HepG2 (cell line): Measurements from ENCODE around the gene MIGA2. TPM values are rescaled to one million over a fixed set of nuclear protein-coding genes. Genes with fewer than 3 reads are reported as not detected.
A peak's percentile ranks its signal among the peaks of the same experiment; 100 is the strongest.

ENCODE experiments used
- ATAC-seq: fragments of 200-7000 bp; cut with Tn5 transposase; 3 replicates; pipeline ENCODE4 v1.9.1; 2020; ENCODE audit warnings: mild to moderate bottlenecking, moderate library complexity
- BruUV-seq: library from RNA; stranded (reverse); fragments of 400-500 nt; replicated peaks from 2 replicates; lab custom pipeline; 2021; lab: Mats Ljungman, UMichigan
- CTCF ChIA-PET: fragments of 300-600 bp; formaldehyde crosslinking; extraction: SDS; loops from one replicate; lab custom pipeline; 2021; ENCODE audit warnings: low total read pairs, inconsistent platforms, low intra/inter-chr PET ratio; lab: Yijun Ruan, JAX
- POLR2A ChIA-PET: fragments of 350-600 bp; sonication (Branson Sonifier 250); formaldehyde crosslinking; loops from one replicate; lab custom pipeline; 2020; ENCODE audit warnings: antibody characterized with exemption, inconsistent platforms; lab: Yijun Ruan, JAX
- DNase-seq: peaks from one replicate; pipeline ENCODE4 v3.0.0-alpha.2; 2015; ENCODE audit warnings: low spot score
- FAIRE-seq: peaks from 3 replicates; lab custom pipeline; 2011; peaks lifted over from hg19 to GRCh38; lab: Jason Lieb, UNC
- H2AFZ ChIP-seq: one replicate; pipeline ENCODE4 v1.6.1; 2011; ENCODE audit warnings: low read length, inconsistent platforms
- H3K27ac ChIP-seq: fragments of 300-600 bp; 3 replicates; pipeline ENCODE4 v1.8.0; 2011; ENCODE audit warnings: mixed run types, mild to moderate bottlenecking, mixed read lengths, low read length, inconsistent platforms; ENCODE audit not compliant: insufficient read depth; ENCODE audit errors: extremely low read length
- H3K27me3 ChIP-seq, 2 experiments: fragments of 200-600 bp in 1 of 2; 2 replicates in 1 of 2; 3 replicates in 1 of 2; pipeline versions ENCODE4 v1.6.0 to v1.8.0; 2011; ENCODE audit warnings: low read length in 2 of 2, mild to moderate bottlenecking in 2 of 2, moderate library complexity in 2 of 2, inconsistent platforms in 1 of 2; ENCODE audit not compliant: insufficient read depth in 2 of 2, control insufficient read depth in 1 of 2
- H3K36me3 ChIP-seq, 2 experiments: fragments of 200-600 bp in 1 of 2; replicated peaks in 1 of 2; 2 replicates in 1 of 2; 3 replicates in 1 of 2; pipeline versions ENCODE4 v1.5.1 to v1.8.0; 2011; ENCODE audit warnings: low read length in 2 of 2, inconsistent platforms in 1 of 2; ENCODE audit not compliant: insufficient read depth in 2 of 2, control insufficient read depth in 1 of 2
- H3K4me1 ChIP-seq: 2 replicates; pipeline ENCODE4 v1.5.1; 2012; ENCODE audit warnings: low read length, inconsistent platforms; ENCODE audit not compliant: insufficient read depth
- H3K4me2 ChIP-seq: 2 replicates; pipeline ENCODE4 v1.6.0; 2011; ENCODE audit warnings: low read depth, low read length, inconsistent platforms
- H3K4me3 ChIP-seq, 3 experiments: fragments of 200-600 bp in 1 of 3; sonication (generic), shearing (Covaris generic) in 1 of 3; replicated peaks in 1 of 3; 2 replicates each; pipeline ENCODE4 v1.5.1; 2011 to 2016; ENCODE audit warnings: low read length in 3 of 3, inconsistent platforms in 2 of 3, low read depth in 2 of 3, mild to moderate bottlenecking in 2 of 3, control low read depth in 1 of 3, mixed read lengths in 1 of 3; ENCODE audit not compliant: insufficient read depth in 1 of 3
- H3K79me2 ChIP-seq: one replicate; pipeline ENCODE4 v1.6.1; 2011; ENCODE audit warnings: low read length, inconsistent platforms; ENCODE audit not compliant: insufficient read depth
- H3K9ac ChIP-seq: 2 replicates; pipeline ENCODE4 v1.6.0; 2011; ENCODE audit warnings: mild to moderate bottlenecking, low read depth, low read length, inconsistent platforms; ENCODE audit not compliant: insufficient read depth
- H3K9me3 ChIP-seq: 2 replicates; pipeline ENCODE4 v1.5.1; 2012; ENCODE audit warnings: mild to moderate bottlenecking, low read length
- H4K20me1 ChIP-seq: 2 replicates; pipeline ENCODE4 v1.6.0; 2011; ENCODE audit warnings: inconsistent platforms, mild to moderate bottlenecking, low read length, moderate library complexity; ENCODE audit not compliant: insufficient read depth
- CREM ChIP-seq, 2 experiments: sonication (generic) in 1 of 2; formaldehyde crosslinking in 1 of 2; IDR thresholded peaks; 2 replicates each; pipeline versions ENCODE4 v1.4.0 to v1.6.1; 2016 to 2020; ENCODE audit warnings: antibody characterized with exemption in 1 of 2, mild to moderate bottlenecking in 1 of 2, missing genetic modification reagents in 1 of 2
- EZH2 ChIP-seq: conservative IDR thresholded peaks from 2 replicates; pipeline ENCODE4 v1.6.1; 2012; ENCODE audit warnings: mild to moderate bottlenecking, low read depth, low read length, moderate library complexity
- FOXJ3 ChIP-seq: sonication (generic); formaldehyde crosslinking; IDR thresholded peaks from 2 replicates; pipeline ENCODE4 v1.4.0; 2020; ENCODE audit warnings: missing genetic modification reagents, mild to moderate bottlenecking, borderline replicate concordance
- HIC2 ChIP-seq: sonication (generic); formaldehyde crosslinking; IDR thresholded peaks from 2 replicates; pipeline ENCODE4 v1.9.0; 2022; ENCODE audit warnings: low read depth, missing genetic modification reagents
- HMGXB4 ChIP-seq, 2 experiments: sonication (generic) in 1 of 2; formaldehyde crosslinking in 1 of 2; IDR thresholded peaks; 2 replicates each; pipeline versions ENCODE4 v1.4.0 to v1.6.1; 2018 to 2020; ENCODE audit warnings: missing genetic modification reagents in 2 of 2, borderline replicate concordance in 1 of 2, low read depth in 1 of 2, mild to moderate bottlenecking in 1 of 2, missing biosample characterization in 1 of 2
- KLF13 ChIP-seq: sonication (generic); formaldehyde crosslinking; IDR thresholded peaks from 2 replicates; pipeline ENCODE4 v1.4.0; 2020; ENCODE audit warnings: mild to moderate bottlenecking, missing genetic modification reagents
- NFKBIZ ChIP-seq: IDR thresholded peaks from 2 replicates; pipeline ENCODE4 v1.6.1; 2018; ENCODE audit warnings: missing genetic modification reagents, missing compliant biosample characterization
- PATZ1 ChIP-seq: sonication (generic); formaldehyde crosslinking; IDR thresholded peaks from 2 replicates; pipeline ENCODE4 v1.4.0; 2020; ENCODE audit warnings: missing genetic modification reagents
- PAXIP1 ChIP-seq: sonication (generic); formaldehyde crosslinking; conservative IDR thresholded peaks from 2 replicates; pipeline ENCODE4 v1.4.0; 2020; ENCODE audit warnings: mild to moderate bottlenecking, missing genetic modification reagents, moderate library complexity
- SRF ChIP-seq: IDR thresholded peaks from 2 replicates; pipeline ENCODE4 v1.6.1; 2011; ENCODE audit warnings: mild to moderate bottlenecking, low read depth, low read length, moderate library complexity
- TBX2 ChIP-seq: sonication (generic); formaldehyde crosslinking; IDR thresholded peaks from 2 replicates; pipeline ENCODE4 v1.5.0; 2020; ENCODE audit warnings: missing genetic modification reagents, mild to moderate bottlenecking, borderline replicate concordance
- ZNF629 ChIP-seq: sonication (generic); formaldehyde crosslinking; conservative IDR thresholded peaks from 2 replicates; pipeline ENCODE4 v1.5.0; 2020; ENCODE audit warnings: missing genetic modification reagents
- WGBS: methylation state at CpG from one replicate; pipeline ENCODE4 v1.1.6; 2017; ENCODE audit warnings: low lambda C conversion rate; 5-methylcytosine and 5-hydroxymethylcytosine counted together
- in situ Hi-C: cut with HindIII; loops from 2 replicates; pipeline ENCODE4 v1.10.0; 2017; ENCODE audit warnings: low pct_unique_long_range_greater_than_20kb; ENCODE audit not compliant: extremely low pct_ligation_motif_present
- intact Hi-C: fragments of 100-400 bp; cut with micrococcal nuclease; formaldehyde crosslinking; loops from one replicate; pipeline ENCODE4 v1.10.0; 2022; ENCODE audit not compliant: unreplicated experiment
- polyA plus RNA-seq, 8 experiments: library from polyadenylated mRNA; depleted of rRNA in 3 of 8; stranded (reverse) in 7 of 8; unstranded in 1 of 8; fragments of >200 nt; fragmentation: Illumina TruSeq in 4 of 8; extraction: Trizol in 4 of 8; gene quantifications; 2 replicates each; pipeline versions ENCODE4 v1.2.1 to v1.2.3, GENCODE V29; 2011 to 2016; ENCODE audit warnings: low read depth in 4 of 8, missing spikeins in 1 of 8, mixed read lengths in 1 of 8; ENCODE audit not compliant: insufficient read depth in 1 of 8
- total RNA-seq, 5 experiments: library from RNA; depleted of rRNA; stranded (reverse); fragments of >200 nt; fragmentation: Illumina TruSeq; extraction: Trizol; gene quantifications; 2 replicates each; pipeline ENCODE4 v1.2.3, GENCODE V29; 2016; ENCODE audit warnings: low read depth in 1 of 5

The MIGA2 gene
- total and polyA plus RNA-seq, 2 of the 13 experiments (the other 11 are each of a cell fraction or from before 2014, with no cell fraction given) = 10.8 to 17.1 TPM

- intact Hi-C loops = loop anchor here (5.0 kb wide), 1 partner anchor 43 kb away; the partner anchor contains the start of gene MIGA2
- H4K20me1 ChIP-seq = no peaks in the 10 kb centered on the region
- ChIA-PET POLR2A (interaction anchor here (0.8 to 1.8 kb wide), 17 partner anchors 8 to 544 kb away, joined by 3 to 18 read pairs (median 5); partner anchors contain the start of genes CRAT, MIGA2, PTPA and SH3GLB2), CTCF (no interaction called here)
- peaks cover 70% of the 10 kb centered on the region for H3K4me1 ChIP-seq
- in situ Hi-C loops = no loop called here
- DNase-seq (peak; percentile 97), ATAC-seq (peak; percentile 95), FAIRE-seq (peak; percentile 76)
- peak within 1 kb of the TSS; percentile 84 for H3K27ac ChIP-seq
- H3K4me3 ChIP-seq = peak within 1 kb of the TSS; percentile 75 to 97 (median 87)
- H2AFZ ChIP-seq = no peak within 1 kb of the TSS
- under 1% methylated on average over 22 of the region's 70 CpGs for WGBS
- no TSS peak for BruUV-seq
- no peaks in the 10 kb centered on the region for H3K9me3 ChIP-seq
- peak within 1 kb of the TSS; percentile 90 for H3K9ac ChIP-seq
- H3K4me2 ChIP-seq = peak within 1 kb of the TSS; percentile 99
- peaks cover 5 to 15% of the 10 kb centered on the region in 2 experiments; a peak in 4 of 5 replicates for H3K36me3 ChIP-seq
- H3K27me3 ChIP-seq = no peaks in the 10 kb centered on the region
- H3K79me2 ChIP-seq = peaks cover 41% of the 10 kb centered on the region
- TF ChIP-seq ZNF629 (peak; percentile 96), HMGXB4 (CRISPR knock-in tag; IDR thresholded peaks at IDR 0.05; ENCODE audit: borderline replicate concordance in 1 of 2, low read depth in 1 of 2) (peak in 1 of 2 experiments; percentile 59; a peak in 1 of 4 replicates), SRF (no peak), PAXIP1 (CRISPR knock-in tag) (peak; percentile 42; the same call in 1 of the 2 replicates), PATZ1 (CRISPR knock-in tag) (peak; percentile 49; the same call in 1 of the 2 replicates), NFKBIZ (CRISPR knock-in tag) (no peak), KLF13 (CRISPR knock-in tag) (no peak), HIC2 (CRISPR knock-in tag) (no peak), TBX2 (CRISPR knock-in tag) (peak; percentile 67; the same call in 1 of the 2 replicates), CREM (IDR thresholded peaks at IDR 0.05) (peak; percentile 61; the same call in 1 of the 2 replicates), CREM (CRISPR knock-in tag; IDR thresholded peaks at IDR 0.05) (no peak), EZH2 (no peak), FOXJ3 (no peak)
These were observed 44.4 kb downstream of the MIGA2 start, which contains the start of gene DOLPP1 for GRCh38 chr9:129080601-129081387. Gene DOLPP1 (plus strand): TSS chr9:129081111. CDS start chr9:129081132, 21 bp downstream.
